Measurements from ENCODE around the gene IL17D. TPM values are rescaled to one million over a fixed set of nuclear protein-coding genes. Genes with fewer than 3 reads are reported as not detected.

IL17D gene
- total and polyA plus RNA-seq, 8 donors, result 0.45 to 3.5 (median 0.85) TPM; not detected in 2

DNA sequence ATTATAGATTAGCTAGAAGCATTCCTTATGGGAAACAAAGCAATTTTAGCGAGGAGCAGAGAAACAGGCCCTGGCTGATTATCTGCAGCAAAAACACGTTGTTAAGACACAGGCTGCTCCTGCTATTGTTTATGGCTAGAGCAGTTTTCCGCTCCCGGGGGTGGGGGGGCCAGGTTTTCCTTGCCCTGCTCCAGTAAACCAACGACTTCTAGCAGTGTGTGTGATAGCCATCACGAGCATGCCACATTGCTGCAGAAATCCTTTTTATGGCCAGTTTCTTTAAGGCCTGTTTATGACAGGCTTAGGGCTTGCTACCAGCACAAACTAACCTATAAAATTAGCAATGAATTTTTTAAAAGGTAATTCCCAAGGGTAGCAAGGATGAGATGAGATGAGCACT is 18.4 kb upstream of the IL17D start:
- H3K4me1 ChIP-seq, result no peaks in the 10 kb centered on the region
- WGBS, 5 donors, result 66 to 86% (median 78%) methylated on average over 6 of the region's 6 CpGs
- H3K4me3 ChIP-seq, result no peak overlapping the region
- TF ChIP-seq POLR2AphosphoS5 (IDR thresholded peaks at IDR 0.05) (no peak), POLR2A (IDR thresholded peaks at IDR 0.05) (no peak), EP300 (IDR thresholded peaks at IDR 0.05) (no peak)
- TF ChIP-seq, protein P1, sequence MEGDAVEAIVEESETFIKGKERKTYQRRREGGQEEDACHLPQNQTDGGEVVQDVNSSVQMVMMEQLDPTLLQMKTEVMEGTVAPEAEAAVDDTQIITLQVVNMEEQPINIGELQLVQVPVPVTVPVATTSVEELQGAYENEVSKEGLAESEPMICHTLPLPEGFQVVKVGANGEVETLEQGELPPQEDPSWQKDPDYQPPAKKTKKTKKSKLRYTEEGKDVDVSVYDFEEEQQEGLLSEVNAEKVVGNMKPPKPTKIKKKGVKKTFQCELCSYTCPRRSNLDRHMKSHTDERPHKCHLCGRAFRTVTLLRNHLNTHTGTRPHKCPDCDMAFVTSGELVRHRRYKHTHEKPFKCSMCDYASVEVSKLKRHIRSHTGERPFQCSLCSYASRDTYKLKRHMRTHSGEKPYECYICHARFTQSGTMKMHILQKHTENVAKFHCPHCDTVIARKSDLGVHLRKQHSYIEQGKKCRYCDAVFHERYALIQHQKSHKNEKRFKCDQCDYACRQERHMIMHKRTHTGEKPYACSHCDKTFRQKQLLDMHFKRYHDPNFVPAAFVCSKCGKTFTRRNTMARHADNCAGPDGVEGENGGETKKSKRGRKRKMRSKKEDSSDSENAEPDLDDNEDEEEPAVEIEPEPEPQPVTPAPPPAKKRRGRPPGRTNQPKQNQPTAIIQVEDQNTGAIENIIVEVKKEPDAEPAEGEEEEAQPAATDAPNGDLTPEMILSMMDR (IDR thresholded peaks at IDR 0.05), result no peak
- H3K27ac ChIP-seq, result no peak overlapping the region
- H3K27me3 ChIP-seq, result no peaks in the 10 kb centered on the region
- no peak for DNase-seq
- intact Hi-C loops (cut with DNase I; ENCODE audit: low total_unique reads), result no loop called here
- peaks cover 0 to 14% (median 5%) of the 10 kb centered on the region in 4 donors for H3K36me3 ChIP-seq
- H3K9me3 ChIP-seq, result no peaks in the 10 kb centered on the region

DNA sequence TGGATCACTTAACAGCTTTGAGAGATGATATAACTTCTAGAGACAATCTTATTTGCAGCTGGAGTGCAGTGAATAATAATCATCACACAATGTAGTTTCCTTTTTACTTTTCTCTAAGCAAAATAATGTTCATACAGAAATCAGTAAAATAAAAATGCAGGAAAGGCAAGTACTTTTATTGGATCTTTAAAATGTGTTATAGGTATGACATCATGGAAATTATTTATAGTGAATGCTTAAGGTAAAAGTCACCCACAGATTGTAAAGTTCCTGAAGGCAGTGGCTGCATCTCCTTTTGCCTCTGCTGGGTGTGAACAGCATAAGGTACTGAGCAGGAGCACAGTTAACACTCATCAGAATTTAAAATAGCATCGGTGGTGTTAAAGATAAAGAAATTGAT is 17.3 kb upstream of the IL17D start:
- DNase-seq, result no peak
- peaks cover 0 to 21% (median 7%) of the 10 kb centered on the region in 4 donors for H3K36me3 ChIP-seq
- 80 to 96% (median 95%) methylated on average over 1 of the region's 1 CpG for WGBS, 5 donors

DNA sequence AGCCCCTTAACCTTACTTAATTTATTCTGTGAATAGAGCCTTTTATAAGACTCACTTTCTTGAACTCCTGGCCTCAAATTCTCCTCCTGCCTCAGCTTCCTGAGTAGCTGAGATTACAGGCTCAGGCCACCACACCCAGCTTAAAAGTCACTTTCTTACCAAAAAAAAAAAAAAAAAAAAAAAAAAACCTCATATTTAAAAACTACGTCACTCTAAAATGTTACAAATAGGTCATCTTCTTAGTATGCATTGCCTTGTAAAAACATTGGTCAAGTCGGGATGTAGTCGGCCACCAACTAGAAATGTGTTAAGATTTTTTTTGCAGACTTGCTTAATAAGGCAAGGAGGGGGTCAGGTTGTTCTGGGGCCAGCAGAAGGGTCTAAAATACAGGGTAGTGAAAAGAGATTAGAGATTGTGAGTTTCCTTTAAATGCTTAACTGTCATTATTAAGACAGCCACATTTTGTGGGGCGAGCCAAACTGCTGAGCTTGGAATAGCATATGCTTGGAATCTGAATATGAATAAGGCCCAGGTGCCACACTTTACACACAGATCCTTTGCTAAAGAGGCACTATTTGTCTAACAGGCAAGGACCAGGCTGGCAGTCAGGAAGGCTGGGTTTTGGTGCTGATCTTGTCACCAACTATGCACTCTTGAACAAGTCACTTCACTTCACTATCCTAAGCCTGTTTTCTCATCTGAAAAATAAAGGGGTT is 16.5 kb upstream of the IL17D start:
- no peak for DNase-seq
- Histone ChIP-seq H3K36me3 (peaks cover 0 to 29% (median 14%) of the 10 kb centered on the region in 4 donors), H3K4me3 (no peak overlapping the region), H3K27me3 (no peaks in the 10 kb centered on the region), H3K4me1 (no peaks in the 10 kb centered on the region), H3K27ac (no peak overlapping the region), H3K9me3 (no peaks in the 10 kb centered on the region)
- no peak for TF ChIP-seq POLR2A (IDR thresholded peaks at IDR 0.05)
- TF ChIP-seq POLR2AphosphoS5 (IDR thresholded peaks at IDR 0.05), result no peak
- no peak for TF ChIP-seq EP300 (IDR thresholded peaks at IDR 0.05)
- TF ChIP-seq, protein P1 (IDR thresholded peaks at IDR 0.05), result no peak
- WGBS, 5 donors, result 81 to 92% (median 90%) methylated on average over 4 of the region's 4 CpGs
- intact Hi-C loops (cut with DNase I; ENCODE audit: low total_unique reads), result no loop called here

More for the DNA sequence above, 17.3 kb upstream of the IL17D start:
- H3K9me3 ChIP-seq, result no peaks in the 10 kb centered on the region
- no peaks in the 10 kb centered on the region for H3K4me1 ChIP-seq
- no peaks in the 10 kb centered on the region for H3K27me3 ChIP-seq
- H3K27ac ChIP-seq, result no peak overlapping the region
- no peak overlapping the region for H3K4me3 ChIP-seq
- intact Hi-C loops (cut with DNase I; ENCODE audit: low total_unique reads), result no loop called here
- TF ChIP-seq, protein P1 (IDR thresholded peaks at IDR 0.05), result no peak
- TF ChIP-seq POLR2AphosphoS5 (IDR thresholded peaks at IDR 0.05) (no peak), EP300 (IDR thresholded peaks at IDR 0.05) (no peak)

DNA sequence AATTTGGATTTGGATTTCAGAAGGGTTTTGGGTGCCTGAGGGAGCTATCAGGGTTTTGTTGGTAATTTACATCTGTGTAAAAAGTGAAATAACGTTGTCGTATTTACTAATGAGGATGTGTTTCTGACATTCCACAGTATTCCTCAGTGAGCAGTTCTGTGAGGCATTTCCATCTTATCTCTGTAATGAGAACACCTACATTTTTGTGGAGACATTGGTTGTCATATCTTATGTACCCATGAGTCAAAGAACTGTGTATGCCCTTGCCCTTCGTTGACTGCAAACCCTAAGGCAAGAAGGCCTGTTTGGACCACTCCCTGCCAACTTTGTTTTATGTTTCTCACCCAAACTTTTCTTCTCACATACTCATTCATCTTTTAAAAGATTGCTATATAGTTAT is 14.2 kb upstream of the IL17D start:
- 94 to 100% (median 96%) methylated on average over 3 of the region's 3 CpGs for WGBS, 5 donors
- no peak for TF ChIP-seq POLR2A (IDR thresholded peaks at IDR 0.05)
- TF ChIP-seq, protein P1 (IDR thresholded peaks at IDR 0.05), result no peak
- no peak for TF ChIP-seq POLR2AphosphoS5 (IDR thresholded peaks at IDR 0.05)
- TF ChIP-seq EP300 (IDR thresholded peaks at IDR 0.05), result no peak
- DNase-seq, result no peak
- H3K9me3 ChIP-seq, result no peaks in the 10 kb centered on the region
- peaks cover 0 to 37% (median 13%) of the 10 kb centered on the region in 4 donors for H3K36me3 ChIP-seq
- intact Hi-C loops (cut with DNase I; ENCODE audit: low total_unique reads), result no loop called here
- H3K4me1 ChIP-seq, result no peaks in the 10 kb centered on the region
- no peak overlapping the region for H3K27ac ChIP-seq
- H3K27me3 ChIP-seq, result no peaks in the 10 kb centered on the region
- H3K4me3 ChIP-seq, result no peak overlapping the region
